ENCODE results near the gene GOLGA6L10. TPM values are rescaled to one million over a fixed set of nuclear protein-coding genes. Genes with fewer than 3 reads are reported as not detected.
"Not testable (repeated sequence)": the region's sequence is repeated elsewhere in the genome, so short reads cannot be mapped to it uniquely, and the experiment has no call there.

The GOLGA6L10 gene
- polyA plus RNA-seq, 1 of the 3 experiments (the other 2 are of a cell fraction), result 0.10 TPM

DNA sequence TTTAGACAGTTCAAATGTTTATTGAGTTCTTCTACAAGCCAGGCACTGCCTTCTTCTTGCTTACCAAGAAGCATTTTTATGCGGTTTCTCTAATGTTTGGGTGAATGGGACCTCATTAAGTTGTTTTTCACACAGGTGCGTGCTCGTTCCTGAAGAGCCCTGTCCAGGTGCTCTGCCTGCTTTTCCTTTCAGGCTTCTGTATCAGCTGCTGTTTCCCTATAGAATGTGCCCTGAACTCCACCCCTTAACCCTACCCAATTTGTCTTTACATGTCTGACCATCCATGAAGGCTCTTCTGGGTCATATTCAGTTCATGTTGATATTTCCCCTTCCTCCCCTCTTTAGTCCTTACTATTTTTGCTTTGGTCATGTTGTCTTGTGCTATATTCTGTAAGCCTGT is 22.4 kb upstream of the GOLGA6L10 start:
- ChIA-PET POLR2A (no interaction called here), CTCF (no interaction called here)
- Histone ChIP-seq H3K9me2 (no peaks in the 10 kb centered on the region), H3K9me3 (no peaks in the 10 kb centered on the region), H3K27ac (ENCODE audit: low read depth in 2 of 2, low read length in 1 of 2) (no peak overlapping the region), H4K20me1 (ENCODE audit: insufficient read depth) (no peaks in the 10 kb centered on the region), H3F3A (replicated peaks; ENCODE audit: insufficient read depth) (no peaks in the 10 kb centered on the region), H3K4me1 (ENCODE audit: control insufficient read depth in 1 of 2, insufficient read depth in 2 of 2, low read depth in 1 of 2, low read length in 1 of 2) (peaks cover 0 to 6% of the 10 kb centered on the region in 2 experiments; a peak in 1 of 4 replicates), H3K4me2 (no peak overlapping the region), H3K79me2 (ENCODE audit: insufficient read depth) (peaks cover 5% of the 10 kb centered on the region; the same call in 1 of the 2 replicates), H2AFZ (ENCODE audit: low read depth) (no peak overlapping the region), H3K27me3 (ENCODE audit: insufficient read depth) (no peaks in the 10 kb centered on the region), H3K9ac (no peak overlapping the region), H3K36me3 (replicated peaks in 1 of 2; ENCODE audit: control insufficient read depth in 1 of 2, insufficient read depth in 2 of 2, low read length in 1 of 2) (no peaks in the 10 kb centered on the region), H3K4me3 (ENCODE audit: low read depth in 2 of 2, low read length in 1 of 2) (no peak overlapping the region)
- DNase-seq, result no peak
- 93% methylated on average over 3 of the region's 3 CpGs for WGBS (ENCODE audit: low lambda C conversion rate)
- TF ChIP-seq, protein P1, sequence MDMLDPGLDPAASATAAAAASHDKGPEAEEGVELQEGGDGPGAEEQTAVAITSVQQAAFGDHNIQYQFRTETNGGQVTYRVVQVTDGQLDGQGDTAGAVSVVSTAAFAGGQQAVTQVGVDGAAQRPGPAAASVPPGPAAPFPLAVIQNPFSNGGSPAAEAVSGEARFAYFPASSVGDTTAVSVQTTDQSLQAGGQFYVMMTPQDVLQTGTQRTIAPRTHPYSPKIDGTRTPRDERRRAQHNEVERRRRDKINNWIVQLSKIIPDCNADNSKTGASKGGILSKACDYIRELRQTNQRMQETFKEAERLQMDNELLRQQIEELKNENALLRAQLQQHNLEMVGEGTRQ (IDR thresholded peaks at IDR 0.05; ENCODE audit: borderline replicate concordance, low read depth, low read length), result no peak
- TF ChIP-seq EZH2phosphoT487 (IDR thresholded peaks at IDR 0.05; ENCODE audit: borderline replicate concordance, low read depth), result no peak
- no peak for TF ChIP-seq JUND (IDR thresholded peaks at IDR 0.05)
- no peak for TF ChIP-seq NRF1 (IDR thresholded peaks at IDR 0.05; ENCODE audit: low read depth, low read length)
- no peak for TF ChIP-seq SMC3 (IDR thresholded peaks at IDR 0.05; ENCODE audit: low read depth, low read length)
- TF ChIP-seq, protein P2, sequence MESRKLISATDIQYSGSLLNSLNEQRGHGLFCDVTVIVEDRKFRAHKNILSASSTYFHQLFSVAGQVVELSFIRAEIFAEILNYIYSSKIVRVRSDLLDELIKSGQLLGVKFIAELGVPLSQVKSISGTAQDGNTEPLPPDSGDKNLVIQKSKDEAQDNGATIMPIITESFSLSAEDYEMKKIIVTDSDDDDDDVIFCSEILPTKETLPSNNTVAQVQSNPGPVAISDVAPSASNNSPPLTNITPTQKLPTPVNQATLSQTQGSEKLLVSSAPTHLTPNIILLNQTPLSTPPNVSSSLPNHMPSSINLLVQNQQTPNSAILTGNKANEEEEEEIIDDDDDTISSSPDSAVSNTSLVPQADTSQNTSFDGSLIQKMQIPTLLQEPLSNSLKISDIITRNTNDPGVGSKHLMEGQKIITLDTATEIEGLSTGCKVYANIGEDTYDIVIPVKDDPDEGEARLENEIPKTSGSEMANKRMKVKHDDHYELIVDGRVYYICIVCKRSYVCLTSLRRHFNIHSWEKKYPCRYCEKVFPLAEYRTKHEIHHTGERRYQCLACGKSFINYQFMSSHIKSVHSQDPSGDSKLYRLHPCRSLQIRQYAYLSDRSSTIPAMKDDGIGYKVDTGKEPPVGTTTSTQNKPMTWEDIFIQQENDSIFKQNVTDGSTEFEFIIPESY (IDR thresholded peaks at IDR 0.05; ENCODE audit: borderline replicate concordance, low read depth), result no peak
- no peak for TF ChIP-seq RFX5 (IDR thresholded peaks at IDR 0.05; ENCODE audit: low read length)
- no peak for TF ChIP-seq GATA2 (CRISPR knock-in tag; IDR thresholded peaks at IDR 0.05)
- TF ChIP-seq, protein P3, sequence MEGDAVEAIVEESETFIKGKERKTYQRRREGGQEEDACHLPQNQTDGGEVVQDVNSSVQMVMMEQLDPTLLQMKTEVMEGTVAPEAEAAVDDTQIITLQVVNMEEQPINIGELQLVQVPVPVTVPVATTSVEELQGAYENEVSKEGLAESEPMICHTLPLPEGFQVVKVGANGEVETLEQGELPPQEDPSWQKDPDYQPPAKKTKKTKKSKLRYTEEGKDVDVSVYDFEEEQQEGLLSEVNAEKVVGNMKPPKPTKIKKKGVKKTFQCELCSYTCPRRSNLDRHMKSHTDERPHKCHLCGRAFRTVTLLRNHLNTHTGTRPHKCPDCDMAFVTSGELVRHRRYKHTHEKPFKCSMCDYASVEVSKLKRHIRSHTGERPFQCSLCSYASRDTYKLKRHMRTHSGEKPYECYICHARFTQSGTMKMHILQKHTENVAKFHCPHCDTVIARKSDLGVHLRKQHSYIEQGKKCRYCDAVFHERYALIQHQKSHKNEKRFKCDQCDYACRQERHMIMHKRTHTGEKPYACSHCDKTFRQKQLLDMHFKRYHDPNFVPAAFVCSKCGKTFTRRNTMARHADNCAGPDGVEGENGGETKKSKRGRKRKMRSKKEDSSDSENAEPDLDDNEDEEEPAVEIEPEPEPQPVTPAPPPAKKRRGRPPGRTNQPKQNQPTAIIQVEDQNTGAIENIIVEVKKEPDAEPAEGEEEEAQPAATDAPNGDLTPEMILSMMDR (IDR thresholded peaks at IDR 0.05), result no peak
- TF ChIP-seq YY1 (IDR thresholded peaks at IDR 0.05; ENCODE audit: low read depth), result no peak
- TF ChIP-seq FOSL2 (IDR thresholded peaks at IDR 0.05; ENCODE audit: borderline replicate concordance, low read depth), result no peak
- no peak for TF ChIP-seq FOXM1 (IDR thresholded peaks at IDR 0.05; ENCODE audit: low read depth)
- no peak for TF ChIP-seq TEAD4 (IDR thresholded peaks at IDR 0.05; ENCODE audit: borderline replicate concordance, insufficient read depth)
- TF ChIP-seq RXRA (IDR thresholded peaks at IDR 0.05; ENCODE audit: borderline replicate concordance, low read depth), result no peak
- TF ChIP-seq POLR2AphosphoS5 (IDR thresholded peaks at IDR 0.05; ENCODE audit: low read depth, low read length), result no peak

DNA sequence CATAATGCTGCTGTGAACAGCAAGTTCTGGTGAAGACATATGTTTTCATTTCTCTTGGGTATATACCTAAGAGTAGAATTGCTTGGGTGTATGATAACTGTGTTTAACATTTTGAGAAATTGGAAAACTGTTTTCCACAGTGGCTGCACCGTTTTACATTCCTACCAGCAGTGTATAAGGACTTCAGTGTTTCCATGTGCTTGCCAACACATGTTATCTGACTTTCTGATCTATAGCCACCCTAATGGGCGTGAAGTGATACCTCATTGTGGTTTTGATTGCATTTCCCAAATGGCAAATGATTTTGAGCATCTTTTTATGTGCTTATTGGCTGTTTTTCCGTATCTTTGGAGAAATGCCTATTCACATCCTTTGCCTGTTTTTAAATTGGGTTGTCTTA is 18.5 kb upstream of the GOLGA6L10 start:
- H3K9ac ChIP-seq; CTCF ChIA-PET; H3K36me3 ChIP-seq (replicated peaks in 1 of 2; ENCODE audit: control insufficient read depth in 1 of 2, insufficient read depth in 2 of 2, low read length in 1 of 2); H3K4me2 ChIP-seq; H3K79me2 ChIP-seq (ENCODE audit: insufficient read depth); DNase-seq; H3K4me1 ChIP-seq (ENCODE audit: control insufficient read depth in 1 of 2, insufficient read depth in 2 of 2, low read depth in 1 of 2, low read length in 1 of 2); H4K20me1 ChIP-seq (ENCODE audit: insufficient read depth); H3K27ac ChIP-seq (ENCODE audit: low read depth in 2 of 2, low read length in 1 of 2); H3K27me3 ChIP-seq (ENCODE audit: insufficient read depth); H3F3A ChIP-seq (replicated peaks; ENCODE audit: insufficient read depth); H3K9me2 ChIP-seq; H2AFZ ChIP-seq (ENCODE audit: low read depth); H3K4me3 ChIP-seq (ENCODE audit: low read depth in 2 of 2, low read length in 1 of 2); POLR2A ChIA-PET; H3K9me3 ChIP-seq: not testable (repeated sequence)
- 69% methylated on average over 2 of the region's 3 CpGs for WGBS (ENCODE audit: low lambda C conversion rate)

Measured in SK-N-SH (cell line).